NCI-H345 treated with DMSO at 0.1 percent for 48 hours (cell line): Measurements from ENCODE around the gene ASPG.
"Not testable (repeated sequence)": the region's sequence is repeated elsewhere in the genome, so short reads cannot be mapped to it uniquely, and the experiment has no call there.

ENCODE experiments used
- DNase-seq: peaks from one replicate; lab custom pipeline; 2025; ENCODE audit not compliant: unreplicated experiment; lab: John Stamatoyannopoulos, UW

ASPG gene

GRCh38 chr14:104145826-104146601 is 60.5 kb downstream of the ASPG start:
- no peak for DNase-seq

GRCh38 chr14:104146651-104147345 is 61.3 kb downstream of the ASPG start:
- no peak for DNase-seq

GRCh38 chr14:104147346-104148125 is 62.0 kb downstream of the ASPG start:
- no peak for DNase-seq

GRCh38 chr14:104148433-104149277 is 63.2 kb downstream of the ASPG start:
- no peak for DNase-seq

DNA sequence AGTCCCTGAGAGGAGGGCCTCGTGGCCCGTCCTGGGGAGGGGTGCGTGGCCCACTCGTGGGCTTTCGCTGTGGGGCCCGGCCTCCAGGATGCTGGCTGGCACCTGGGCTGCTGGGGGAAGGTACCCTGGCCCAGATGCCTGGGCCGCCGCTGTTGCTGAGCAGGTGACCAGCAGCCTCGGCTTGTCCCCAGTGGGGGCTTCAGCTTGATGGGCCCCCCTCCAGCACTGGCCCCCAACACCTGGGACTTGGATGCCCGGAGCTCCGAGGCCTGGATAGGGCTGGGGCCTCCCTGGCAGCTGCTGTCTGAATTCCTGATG is 63.7 kb downstream of the ASPG start:
- no peak for DNase-seq

GRCh38 chr14:104149617-104150135 is 64.2 kb downstream of the ASPG start:
- DNase-seq: no peak

- DNase-seq: no peak
Observed at GRCh38 chr14:104150136-104151025, 64.9 kb downstream of the ASPG start.

DNA sequence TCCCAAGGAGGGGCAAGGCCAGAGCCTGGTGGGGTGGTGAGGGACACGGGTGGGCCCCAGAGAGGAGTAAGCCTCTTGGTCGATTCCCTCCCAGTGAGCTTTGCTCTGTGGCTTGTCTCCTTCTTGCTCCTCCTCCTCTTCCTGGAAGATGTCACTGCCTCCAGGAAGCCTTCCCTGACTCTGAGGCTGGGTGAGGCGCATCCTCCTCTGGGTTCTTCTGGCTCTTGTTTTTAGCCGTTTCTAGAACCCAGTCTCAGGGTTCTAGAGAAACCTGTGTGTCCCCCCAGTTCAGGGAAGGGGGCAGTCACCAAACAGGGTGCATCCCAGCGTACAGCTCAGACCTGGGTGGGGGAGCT is 65.5 kb downstream of the ASPG start:
- no peak for DNase-seq

DNA sequence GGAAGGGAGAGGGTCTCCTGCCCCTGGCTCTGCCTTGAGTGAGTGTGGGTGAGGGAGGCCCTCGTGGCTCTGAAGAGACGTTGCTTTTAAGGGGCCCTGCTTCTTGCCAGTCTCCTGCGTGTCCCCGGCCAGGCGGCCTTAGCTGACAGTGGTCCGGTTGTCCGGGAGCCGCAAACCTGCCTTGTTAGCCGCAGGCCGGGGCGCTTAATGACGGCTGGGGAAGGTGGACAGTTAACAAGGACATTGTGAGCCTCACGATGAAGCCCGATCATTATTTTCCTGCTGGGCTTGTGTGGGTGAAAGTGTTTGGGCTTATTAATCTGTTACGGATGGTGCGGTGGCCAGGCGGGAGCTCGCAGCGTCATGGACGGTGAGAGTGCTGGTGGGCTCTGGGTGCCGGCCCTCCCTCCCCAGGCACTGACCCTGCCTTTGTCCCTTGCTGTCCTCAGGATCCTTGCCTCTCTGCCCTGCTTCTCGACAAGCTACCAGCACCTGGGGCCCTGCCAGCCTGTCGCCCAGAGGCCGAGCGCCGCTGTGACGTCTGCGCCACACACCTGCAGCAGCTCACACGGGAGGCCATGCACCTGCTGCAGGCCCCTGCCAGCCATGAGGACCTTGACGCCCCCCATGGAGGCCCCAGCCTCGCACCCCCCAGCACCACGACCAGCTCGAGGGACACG is 66.2 kb downstream of the ASPG start:
- no peak for DNase-seq

DNA sequence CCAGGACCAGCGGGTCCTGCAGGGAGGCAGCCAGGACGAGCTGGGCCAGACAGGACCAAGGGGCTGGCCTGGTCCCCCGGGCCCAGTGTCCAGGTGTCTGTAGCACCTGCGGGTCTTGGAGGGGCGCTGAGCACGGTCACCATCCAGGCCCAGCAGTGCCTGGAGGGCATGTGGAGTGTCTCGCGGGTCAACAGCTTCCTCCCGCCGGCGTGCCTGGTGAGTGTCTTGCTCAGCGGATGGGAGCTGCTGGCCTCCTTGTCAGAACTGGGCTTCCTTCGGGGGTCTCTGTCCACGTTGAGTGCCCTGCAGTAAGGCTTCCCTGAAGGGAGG is 66.7 kb downstream of the ASPG start:
- no peak for DNase-seq

DNA sequence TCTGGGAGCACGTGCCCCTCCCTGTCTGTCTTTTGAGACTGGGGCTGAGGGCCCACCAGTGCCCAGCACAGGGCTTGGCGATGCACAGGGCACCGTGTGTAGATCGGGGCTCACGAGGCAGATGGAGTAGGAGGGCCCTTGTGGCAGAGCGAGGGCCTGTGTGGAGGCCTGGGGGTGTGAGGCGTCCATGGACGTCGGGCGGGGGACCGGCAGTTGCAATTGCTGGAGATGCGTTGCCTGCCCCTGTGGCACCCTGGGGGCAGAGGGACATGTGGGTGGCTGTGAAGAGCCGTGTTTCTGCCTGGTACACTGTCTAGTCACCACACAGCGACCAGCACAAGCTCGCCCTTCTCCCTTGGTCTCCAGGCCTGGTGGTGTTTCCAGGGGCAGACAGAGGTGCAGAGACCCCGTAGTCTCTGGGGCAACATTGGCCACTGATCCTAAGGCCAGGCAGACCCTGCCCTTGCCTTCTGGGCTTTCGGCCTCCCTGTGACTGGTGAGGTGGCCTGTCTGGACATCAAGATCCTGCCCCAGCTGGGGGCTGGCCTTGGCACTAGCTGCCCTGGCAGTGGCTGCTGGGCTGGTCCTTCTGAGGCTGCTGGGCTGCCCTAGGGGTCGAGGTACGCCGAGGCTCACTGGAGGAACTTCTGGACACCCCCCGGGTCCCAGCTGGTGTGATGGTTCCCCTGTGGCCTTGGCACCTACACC is 67.3 kb downstream of the ASPG start:
- DNase-seq: no peak

- DNase-seq: not testable (repeated sequence)
Observed at GRCh38 chr14:104153394-104153755, 67.9 kb downstream of the ASPG start.

DNA sequence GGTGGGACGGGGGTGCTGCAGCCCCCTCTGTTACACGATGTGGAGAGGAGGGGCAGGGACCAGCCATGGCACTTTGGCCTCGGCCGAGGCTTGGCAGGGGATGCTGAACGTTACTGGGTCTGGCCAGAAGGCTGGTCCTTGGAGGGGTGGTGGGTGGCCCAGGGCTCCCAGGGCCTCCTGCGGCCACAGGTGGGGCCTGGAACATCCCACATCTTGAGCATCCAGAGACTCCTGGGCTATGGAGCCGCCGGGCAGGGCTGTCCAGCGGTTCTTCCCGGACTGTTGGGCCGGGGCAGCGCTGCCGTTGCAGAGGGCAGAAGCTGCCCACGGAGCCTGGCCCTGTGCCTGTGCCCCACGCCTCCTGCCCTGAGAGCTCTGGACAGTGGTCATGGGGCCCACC is 68.7 kb downstream of the ASPG start:
- DNase-seq: no peak

DNA sequence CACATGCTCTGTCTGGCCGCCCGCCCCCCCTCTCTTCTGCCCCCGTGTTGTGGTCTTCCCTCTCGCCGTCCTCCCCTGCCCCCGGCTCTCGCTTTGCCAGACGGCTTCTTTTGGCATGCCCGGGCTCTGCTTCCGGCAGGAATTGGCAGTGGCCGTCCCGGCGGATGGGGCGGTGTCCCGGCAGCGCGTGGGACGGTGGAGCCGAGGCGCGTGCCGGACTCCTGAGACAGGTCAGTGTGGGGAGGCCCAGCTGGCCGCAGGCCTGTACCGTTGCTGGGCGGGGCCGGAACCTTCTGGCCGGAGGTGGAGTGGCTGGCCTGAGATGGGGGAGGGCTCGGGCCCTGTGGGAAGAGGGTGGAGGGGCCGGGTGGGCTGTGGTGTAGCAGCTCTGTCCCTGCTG is 70.0 kb downstream of the ASPG start:
- no peak for DNase-seq

DNA sequence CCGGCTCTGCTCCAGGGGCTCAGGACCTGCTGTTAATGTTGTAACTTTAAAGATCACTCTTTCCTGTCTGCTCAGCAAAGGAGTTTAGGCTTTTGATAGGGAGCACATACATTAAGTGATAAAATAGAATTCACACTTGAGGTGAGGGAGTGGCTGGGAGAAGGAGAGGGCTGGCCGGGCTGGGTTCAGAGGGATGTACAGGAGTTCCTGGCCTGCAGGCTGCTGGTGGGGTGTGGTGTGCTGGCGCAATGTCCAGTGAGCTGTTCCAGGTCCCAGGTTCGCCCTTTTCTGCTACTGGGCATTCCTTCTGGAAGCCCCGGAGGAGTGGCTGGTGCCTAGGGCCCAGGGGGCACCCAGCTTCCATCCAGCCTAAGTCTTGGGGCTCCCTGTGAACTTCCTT is 70.6 kb downstream of the ASPG start:
- no peak for DNase-seq

DNA sequence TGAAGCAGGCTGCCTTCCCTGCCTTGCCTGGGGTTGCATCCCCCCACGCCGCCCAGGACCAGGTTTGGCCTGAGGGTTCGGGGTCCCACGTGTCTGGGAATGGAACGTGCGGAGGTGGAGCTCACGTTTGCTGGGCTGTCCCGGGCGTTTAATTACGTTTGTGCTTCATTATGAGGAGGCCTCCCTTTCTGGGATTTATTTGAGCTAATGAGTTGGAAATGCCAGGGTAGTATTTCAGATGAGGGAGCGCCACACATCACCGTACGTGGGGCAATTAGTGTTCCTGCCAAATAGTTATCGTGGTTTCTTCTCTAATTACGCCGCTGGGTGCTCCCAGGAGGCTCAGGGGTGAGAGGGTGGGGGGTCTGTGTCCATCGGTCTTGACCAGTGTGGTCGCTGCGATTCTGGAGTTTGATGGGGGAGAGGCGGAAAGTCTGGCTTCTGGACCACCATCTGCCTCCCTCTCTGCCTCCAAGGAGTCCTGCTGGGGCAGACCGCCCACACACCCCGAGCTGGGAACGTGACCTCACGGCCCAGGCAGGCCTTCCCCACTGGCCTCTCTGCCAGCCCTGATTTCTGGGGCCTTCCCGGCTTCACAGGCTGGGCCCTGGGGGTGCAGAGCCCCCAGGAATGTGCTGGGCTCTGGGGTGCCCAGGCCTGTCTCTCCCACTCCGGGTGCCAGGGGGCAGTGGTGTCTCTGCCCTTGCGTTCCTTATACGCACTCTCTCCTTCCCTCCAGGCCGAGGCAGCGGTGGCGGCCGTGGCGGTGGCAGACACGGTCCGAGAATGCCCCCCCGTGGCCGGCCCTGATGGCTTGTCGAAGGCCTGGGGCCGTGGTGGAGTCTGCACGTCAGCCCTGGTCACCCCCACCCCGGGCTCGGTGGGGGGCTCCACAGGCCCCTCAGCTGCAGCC is 71.8 kb downstream of the ASPG start:
- DNase-seq: no peak

GRCh38 chr14:104158827-104159798 is 73.6 kb downstream of the ASPG start:
- no peak for DNase-seq
